HG03432 (cell line): ENCODE data around the gene ZP3.
"Not testable (repeated sequence)": the region's sequence is repeated elsewhere in the genome, so short reads cannot be mapped to it uniquely, and the experiment has no call there.

ENCODE experiments used
- ATAC-seq: cut with Tn5 transposase; IDR thresholded peaks from one replicate; pipeline ENCODE4 v1.9.1; 2021; ENCODE audit warnings: mild to moderate bottlenecking, moderate library complexity; ENCODE audit not compliant: unreplicated experiment

Gene ZP3

GRCh38 chr7:76403780-76404494 lies 20.8 kb upstream of the ZP3 start:
- peak; percentile 47 for ATAC-seq

DNA sequence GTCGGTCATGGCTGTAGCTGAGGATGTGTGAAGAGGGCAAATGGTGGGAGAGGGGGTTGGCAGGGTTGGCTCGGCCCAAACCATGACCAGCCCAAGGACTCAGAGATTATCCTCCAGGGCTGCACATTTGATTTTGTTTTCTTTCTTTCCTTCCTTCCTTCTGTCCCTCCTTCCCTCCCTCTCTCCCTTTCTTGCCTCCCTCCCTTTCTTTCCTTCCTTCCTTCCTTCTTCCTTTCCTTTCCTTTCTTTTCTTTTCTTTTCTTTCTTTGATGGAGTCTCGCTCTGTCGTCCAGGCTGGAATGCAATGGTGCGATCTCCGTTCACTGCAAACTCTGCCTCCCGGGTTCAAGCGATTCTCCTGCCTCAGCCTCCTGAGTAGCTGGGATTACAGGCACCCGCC lies 19.0 kb upstream of the ZP3 start:
- ATAC-seq: no peak

- ATAC-seq: no peak
Measured at GRCh38 chr7:76407718-76408117, 17.0 kb upstream of the ZP3 start.

DNA sequence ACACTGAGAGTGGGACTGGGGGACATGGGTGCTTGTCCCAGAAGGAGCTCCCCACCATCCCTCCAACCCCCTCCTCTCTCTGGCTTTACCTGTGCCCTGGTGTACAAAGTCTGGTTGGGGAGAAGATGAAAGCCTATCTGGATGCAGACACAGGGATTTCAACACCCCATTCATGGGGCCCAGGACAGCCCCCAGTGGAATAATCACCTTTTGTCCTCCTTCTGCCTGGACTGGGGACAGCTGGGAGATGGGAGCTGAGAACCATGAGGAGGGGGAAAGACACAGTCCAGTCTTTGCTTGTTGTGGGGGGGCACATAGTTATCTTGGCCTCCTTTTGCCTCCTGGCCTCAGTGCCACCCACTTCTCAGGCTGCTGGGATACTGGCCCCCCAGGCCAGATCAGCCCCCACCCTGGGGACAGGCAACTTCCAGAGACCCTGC lies 16.6 kb upstream of the ZP3 start:
- ATAC-seq: no peak

DNA sequence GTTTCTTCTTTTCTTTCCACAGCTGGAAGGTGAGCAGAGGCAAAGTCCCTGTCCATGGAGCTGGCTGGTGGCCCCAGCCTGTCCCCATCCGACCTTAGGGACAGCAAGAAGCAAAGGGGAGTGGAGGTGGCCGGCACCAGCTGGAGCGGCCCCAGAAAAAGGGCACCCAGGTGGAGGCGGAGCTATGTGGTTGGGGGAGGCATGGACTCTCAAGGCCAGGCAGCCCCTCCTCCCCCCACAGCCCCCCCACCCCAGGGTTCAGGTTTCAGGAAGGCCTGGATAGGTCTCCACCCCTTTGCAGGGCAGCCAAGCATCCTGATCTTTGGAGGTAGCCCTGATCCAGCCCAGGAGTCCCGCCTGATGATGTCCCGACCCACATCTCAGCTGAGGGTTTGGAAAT lies 15.2 kb upstream of the ZP3 start, which contains the start of gene SSC4D:
TSS of gene SSC4D (minus strand) at position 161 of the 400 bp plus-strand sequence. CDS start 5,258 bp downstream, outside the sequence.
- no peak for ATAC-seq

GRCh38 chr7:76411626-76412025 lies 13.1 kb upstream of the ZP3 start:
- ATAC-seq: no peak

DNA sequence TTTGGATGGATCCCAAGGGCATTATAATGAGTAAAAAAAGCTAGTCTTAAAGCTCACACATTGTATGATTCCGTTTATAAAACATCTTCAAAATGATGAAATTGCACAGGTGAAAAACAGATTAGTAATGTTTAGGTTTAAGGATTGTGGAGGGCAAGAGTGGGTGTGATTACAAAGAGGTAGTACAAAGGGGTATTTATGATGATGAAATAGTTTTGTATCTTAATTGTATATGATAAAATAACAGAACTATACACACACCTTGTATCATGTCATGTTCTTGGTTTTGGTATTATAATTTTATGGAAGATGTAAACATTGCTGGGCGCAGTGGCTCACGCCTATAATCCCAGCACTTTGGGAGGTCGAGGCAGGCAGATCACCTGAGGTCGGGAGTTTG lies 12.5 kb upstream of the ZP3 start:
- ATAC-seq: no peak

DNA sequence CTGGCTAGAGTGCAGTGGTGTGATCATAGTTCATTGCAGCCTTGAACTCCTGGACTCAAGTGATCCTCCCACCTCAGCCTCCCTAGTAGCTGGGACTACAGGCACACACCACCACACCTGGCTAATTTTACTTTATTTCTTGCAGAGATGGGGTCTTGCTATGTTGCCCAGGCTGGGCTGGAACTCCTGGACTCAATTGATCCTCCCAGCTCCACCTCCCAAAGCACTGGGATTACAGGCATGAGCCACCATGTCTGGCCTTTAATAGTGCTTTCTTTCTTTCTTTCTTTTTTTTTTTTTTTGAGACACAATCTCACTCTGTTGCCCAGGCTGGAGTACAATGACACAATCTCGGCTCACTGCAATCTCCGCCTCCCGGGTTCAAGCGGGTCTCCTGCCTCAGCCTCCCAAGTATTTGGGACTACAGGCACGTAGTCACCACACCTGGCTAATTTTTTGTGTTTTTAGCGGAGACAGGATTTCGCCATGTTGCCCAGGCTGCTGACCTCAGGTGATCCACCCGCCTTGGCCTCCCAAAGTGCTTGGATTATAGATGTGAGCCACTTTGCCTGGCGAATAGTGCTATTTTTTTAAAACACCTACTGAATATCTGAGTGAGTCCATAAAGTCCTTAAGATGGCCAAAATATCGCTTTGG lies 7.0 kb upstream of the ZP3 start:
- ATAC-seq: not testable (repeated sequence)

- ATAC-seq: not testable (repeated sequence)
Measured at GRCh38 chr7:76421097-76421496, 3.7 kb upstream of the ZP3 start.

GRCh38 chr7:76423666-76424412 lies 911 bp upstream of the ZP3 start:
- no peak for ATAC-seq

DNA sequence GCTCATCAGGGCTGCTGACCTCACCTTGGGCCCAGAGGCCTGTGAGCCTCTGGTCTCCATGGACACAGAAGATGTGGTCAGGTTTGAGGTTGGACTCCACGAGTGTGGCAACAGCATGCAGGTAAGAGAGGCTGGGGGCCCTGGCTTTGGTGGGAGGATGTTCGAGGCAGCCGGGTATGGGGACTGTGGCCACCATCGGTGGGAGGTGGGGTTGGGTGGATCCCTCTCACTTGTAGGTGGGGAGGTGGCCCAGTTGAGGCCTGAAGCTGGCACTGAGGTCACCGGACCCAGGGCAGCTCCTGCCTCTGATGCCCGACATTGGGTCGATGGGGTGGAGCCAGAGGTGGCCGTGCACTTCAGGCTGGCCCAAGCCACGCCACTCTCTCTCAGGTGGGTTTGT lies 406 bp downstream of the ZP3 start:
- ATAC-seq: no peak

DNA sequence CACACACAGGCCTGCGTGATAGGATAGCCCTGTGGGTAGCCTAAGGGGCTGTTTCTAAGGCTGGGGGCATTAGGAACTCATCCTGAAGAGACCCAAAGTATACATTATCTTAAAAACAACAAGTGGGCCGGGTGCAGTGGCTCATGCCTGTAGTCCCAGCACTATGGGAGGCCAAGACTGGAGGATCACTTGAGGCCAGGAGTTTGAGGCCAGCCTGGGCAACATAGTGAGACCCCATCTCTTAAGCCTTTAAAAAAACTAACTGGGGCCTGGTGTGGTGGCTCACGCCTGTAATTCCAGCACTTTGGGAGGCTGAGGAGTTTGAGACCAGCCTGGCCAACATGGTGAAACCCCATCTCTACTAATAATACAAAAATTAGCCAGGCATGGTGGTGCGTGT lies 808 bp downstream of the ZP3 start:
- ATAC-seq: not testable (repeated sequence)

GRCh38 chr7:76426246-76426645 lies 1.5 kb downstream of the ZP3 start:
- ATAC-seq: no peak

GRCh38 chr7:76427635-76428034 lies 2.9 kb downstream of the ZP3 start:
- ATAC-seq: no peak

- no peak for ATAC-seq
Measured at GRCh38 chr7:76428149-76428823, 3.5 kb downstream of the ZP3 start.

DNA sequence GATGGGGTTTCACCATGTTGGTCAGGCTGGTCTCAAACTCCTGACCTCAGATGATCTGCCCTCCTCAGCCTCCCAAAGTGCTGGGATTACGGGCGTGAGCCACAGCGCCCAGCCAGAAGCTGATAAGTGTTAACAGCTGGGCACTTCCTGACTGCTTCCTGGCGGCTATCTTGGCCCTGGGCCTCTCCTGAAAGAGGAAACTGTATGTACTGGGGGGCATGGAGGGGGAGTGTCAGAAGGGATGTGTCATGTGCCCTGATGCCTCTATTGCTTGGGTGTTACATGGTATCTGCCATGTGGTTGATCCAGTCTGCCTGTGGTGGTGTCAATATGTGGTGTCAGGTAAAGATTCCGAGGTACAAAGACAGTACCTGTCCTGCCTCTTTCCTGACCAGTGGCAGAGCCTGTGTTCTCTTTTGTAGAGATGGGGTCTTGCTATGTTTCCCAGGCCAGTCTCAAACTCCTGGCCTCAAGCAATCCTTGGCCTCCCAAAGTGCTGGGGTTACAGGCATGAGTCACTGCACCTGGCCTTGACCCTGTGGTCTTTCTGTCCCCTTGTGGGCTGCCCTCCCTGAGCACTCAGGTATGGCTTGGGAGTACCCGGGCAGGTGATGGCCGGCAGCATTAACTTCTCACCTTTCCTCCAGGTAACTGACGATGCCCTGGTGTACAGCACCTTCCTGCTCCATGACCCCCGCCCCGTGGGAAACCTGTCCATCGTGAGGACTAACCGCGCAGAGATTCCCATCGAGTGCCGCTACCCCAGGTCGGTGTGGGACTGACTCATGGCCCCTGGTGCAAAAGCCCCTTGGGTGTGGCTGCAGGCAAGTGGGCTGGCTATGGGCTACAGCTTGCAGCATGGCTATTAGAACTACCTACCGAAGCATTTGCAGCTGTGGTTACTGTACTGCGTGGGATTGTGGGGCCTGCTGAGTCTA lies 4.4 kb downstream of the ZP3 start:
- no peak for ATAC-seq

DNA sequence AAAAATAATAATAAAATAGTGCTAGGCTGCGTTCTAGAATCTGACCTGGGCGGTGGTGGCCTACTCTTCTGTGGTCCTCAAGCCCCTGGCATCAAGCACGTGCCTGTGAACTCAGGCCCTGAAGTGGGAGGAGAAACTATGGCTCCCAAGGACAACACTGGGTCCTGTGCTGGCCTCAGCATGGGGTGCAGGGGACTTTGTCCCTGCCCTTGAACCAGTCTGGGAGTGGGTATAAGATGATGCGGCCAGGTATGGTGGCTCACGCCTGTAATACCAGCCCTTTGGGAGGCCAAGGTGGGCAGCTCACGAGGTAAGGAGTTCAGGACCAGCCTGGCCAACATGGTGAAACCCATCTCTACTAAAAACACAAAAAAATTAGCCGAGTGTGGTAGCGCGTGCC lies 5.5 kb downstream of the ZP3 start:
- ATAC-seq: no peak

DNA sequence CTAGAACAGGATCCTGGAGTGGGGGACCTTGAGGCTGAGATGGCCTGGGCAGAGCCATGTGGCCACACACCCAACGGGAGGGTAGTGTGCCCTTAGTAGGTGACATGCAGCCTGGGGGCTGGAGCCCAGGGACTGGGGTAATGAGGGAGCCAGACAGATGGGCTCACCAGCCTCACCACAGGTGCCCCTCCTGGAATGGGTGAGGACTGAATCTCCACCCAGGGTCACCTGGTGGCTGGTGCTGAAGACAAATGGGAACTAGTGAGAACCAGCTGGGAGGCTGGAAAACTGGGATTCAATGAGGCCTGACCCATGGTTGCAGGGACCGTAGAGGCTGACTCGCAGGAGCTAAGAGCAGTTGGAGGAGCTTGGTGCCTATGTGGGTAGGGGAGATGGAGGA lies 6.1 kb downstream of the ZP3 start:
- no peak for ATAC-seq

- ATAC-seq: peak; percentile 77
Measured at GRCh38 chr7:76437873-76438272, 13.1 kb downstream of the ZP3 start.
